Mesodermal cell (in vitro differentiated cells): Measurements from ENCODE around the gene SLC35D1.

Experiments used
- H3K27ac ChIP-seq: 2 replicates; pipeline ENCODE4 v1.7.0; 2013; ENCODE audit warnings: mild to moderate bottlenecking, low read depth, low read length, moderate library complexity; ENCODE audit not compliant: severe bottlenecking
- H3K36me3 ChIP-seq: 2 replicates; pipeline ENCODE4 v1.7.1; 2013; ENCODE audit warnings: mild to moderate bottlenecking, low read length, moderate library complexity; ENCODE audit not compliant: control insufficient read depth, insufficient read depth
- H3K4me1 ChIP-seq: one replicate; pipeline ENCODE4 v1.7.1; 2013; ENCODE audit warnings: mild to moderate bottlenecking, low read length; ENCODE audit not compliant: insufficient read depth, control insufficient read depth, poor library complexity, severe bottlenecking
- H3K4me3 ChIP-seq: 2 replicates; pipeline ENCODE4 v1.7.0; 2013; ENCODE audit warnings: low read length, control low read depth, mild to moderate bottlenecking; ENCODE audit not compliant: insufficient read depth, poor library complexity, severe bottlenecking; ENCODE audit errors: extremely low read depth
- H3K9me3 ChIP-seq: 2 replicates; pipeline ENCODE4 v1.7.1; 2013; ENCODE audit warnings: mild to moderate bottlenecking, low read length, moderate library complexity; ENCODE audit not compliant: control insufficient read depth
- WGBS, 2 experiments: methylation state at CpG; one replicate each; pipeline ENCODE4 v1.1.5; 2013; ENCODE audit warnings: missing lambda C conversion rate in 2 of 2; ENCODE audit not compliant: insufficient coverage in 2 of 2; 5-methylcytosine and 5-hydroxymethylcytosine counted together

The SLC35D1 gene

GRCh38 chr1:67051196-67051595, 2.8 kb downstream of the SLC35D1 start:
- no peak overlapping the region for H3K27ac ChIP-seq
- no peak overlapping the region for H3K4me3 ChIP-seq
- H3K4me1 ChIP-seq, result no peaks in the 10 kb centered on the region
- H3K36me3 ChIP-seq, result peaks cover 39% of the 10 kb centered on the region
- no CpG with 5 or more reads among the region's 4 CpGs for WGBS, 2 experiments
- no peaks in the 10 kb centered on the region for H3K9me3 ChIP-seq

- Histone ChIP-seq H3K4me1 (no peaks in the 10 kb centered on the region), H3K4me3 (no peak overlapping the region), H3K36me3 (peaks cover 70% of the 10 kb centered on the region), H3K27ac (no peak overlapping the region), H3K9me3 (no peaks in the 10 kb centered on the region)
- 94 to 100% methylated on average over 2 to 3 of the region's 4 CpGs for WGBS, 2 experiments
These were observed 9.2 kb downstream of the SLC35D1 start for GRCh38 chr1:67044631-67045270.

- H3K9me3 ChIP-seq, result no peaks in the 10 kb centered on the region
- H3K4me3 ChIP-seq, result no peak overlapping the region
- WGBS, 2 experiments, result no CpG with 5 or more reads among the region's 3 CpGs
- no peaks in the 10 kb centered on the region for H3K4me1 ChIP-seq
- H3K27ac ChIP-seq, result no peak overlapping the region
- peaks cover 73% of the 10 kb centered on the region for H3K36me3 ChIP-seq
These were observed 10.6 kb downstream of the SLC35D1 start for GRCh38 chr1:67043366-67043765.

GRCh38 chr1:67041841-67042503, 12.0 kb downstream of the SLC35D1 start:
- Histone ChIP-seq H3K27ac (no peak overlapping the region), H3K36me3 (peaks cover 71% of the 10 kb centered on the region), H3K4me3 (no peak overlapping the region), H3K4me1 (no peaks in the 10 kb centered on the region), H3K9me3 (no peaks in the 10 kb centered on the region)
- WGBS, 2 experiments, result 80 to 82% methylated on average over 2 of the region's 5 CpGs

GRCh38 chr1:67040405-67040804, 13.5 kb downstream of the SLC35D1 start:
- WGBS, 2 experiments, result 83% methylated on average over 1 of the region's 1 CpG; no CpG with 5 or more reads in 1 of the 2 experiments
- peaks cover 66% of the 10 kb centered on the region for H3K36me3 ChIP-seq

GRCh38 chr1:67031859-67032247, 22.1 kb downstream of the SLC35D1 start:
- no peak overlapping the region for H3K4me3 ChIP-seq
- no peaks in the 10 kb centered on the region for H3K9me3 ChIP-seq
- H3K36me3 ChIP-seq, result peaks cover 26% of the 10 kb centered on the region
- H3K27ac ChIP-seq, result no peak overlapping the region
- WGBS, 2 experiments, result 92% methylated on average over 2 of the region's 4 CpGs; no CpG with 5 or more reads in 1 of the 2 experiments
- H3K4me1 ChIP-seq, result no peaks in the 10 kb centered on the region

More at GRCh38 chr1:67040405-67040804, 13.5 kb downstream of the SLC35D1 start:
- no peak overlapping the region for H3K27ac ChIP-seq
- H3K9me3 ChIP-seq, result no peaks in the 10 kb centered on the region
- H3K4me1 ChIP-seq, result no peaks in the 10 kb centered on the region
- no peak overlapping the region for H3K4me3 ChIP-seq

- H3K27ac ChIP-seq, result no peak overlapping the region
These were observed 22.7 kb downstream of the SLC35D1 start for GRCh38 chr1:67031121-67031858.

GRCh38 chr1:67029472-67029871, 24.5 kb downstream of the SLC35D1 start:
- H3K27ac ChIP-seq, result no peak overlapping the region
- no peak overlapping the region for H3K4me3 ChIP-seq
- 100% methylated on average over 1 of the region's 1 CpG for WGBS, 2 experiments
- peaks cover 14% of the 10 kb centered on the region for H3K36me3 ChIP-seq
- no peaks in the 10 kb centered on the region for H3K9me3 ChIP-seq
- H3K4me1 ChIP-seq, result no peaks in the 10 kb centered on the region

More at GRCh38 chr1:67031121-67031858, 22.7 kb downstream of the SLC35D1 start:
- Histone ChIP-seq H3K4me3 (no peak overlapping the region), H3K4me1 (no peaks in the 10 kb centered on the region), H3K9me3 (no peaks in the 10 kb centered on the region), H3K36me3 (peaks cover 22% of the 10 kb centered on the region)
- WGBS, 2 experiments, result 81 to 100% methylated on average over 3 to 4 of the region's 5 CpGs

GRCh38 chr1:67020765-67021164, 33.2 kb downstream of the SLC35D1 start:
- no peak overlapping the region for H3K27ac ChIP-seq
- no peaks in the 10 kb centered on the region for H3K9me3 ChIP-seq
- 0% methylated on average over 1 of the region's 2 CpGs for WGBS, 2 experiments
- peaks cover 18% of the 10 kb centered on the region for H3K36me3 ChIP-seq
- no peak overlapping the region for H3K4me3 ChIP-seq
- H3K4me1 ChIP-seq, result peaks cover 28% of the 10 kb centered on the region

- Histone ChIP-seq H3K36me3 (peaks cover 18% of the 10 kb centered on the region), H3K27ac (peak overlapping the region; percentile 83), H3K4me3 (no peak overlapping the region), H3K4me1 (peaks cover 28% of the 10 kb centered on the region), H3K9me3 (no peaks in the 10 kb centered on the region)
- WGBS, 2 experiments, result no CpG with 5 or more reads among the region's 2 CpGs
These were observed 33.6 kb downstream of the SLC35D1 start for GRCh38 chr1:67020304-67020703.
